Measurements from ENCODE around the gene KIF1A.
"Not testable (repeated sequence)": the region's sequence is repeated elsewhere in the genome, so short reads cannot be mapped to it uniquely, and the experiment has no call there.

KIF1A gene

DNA sequence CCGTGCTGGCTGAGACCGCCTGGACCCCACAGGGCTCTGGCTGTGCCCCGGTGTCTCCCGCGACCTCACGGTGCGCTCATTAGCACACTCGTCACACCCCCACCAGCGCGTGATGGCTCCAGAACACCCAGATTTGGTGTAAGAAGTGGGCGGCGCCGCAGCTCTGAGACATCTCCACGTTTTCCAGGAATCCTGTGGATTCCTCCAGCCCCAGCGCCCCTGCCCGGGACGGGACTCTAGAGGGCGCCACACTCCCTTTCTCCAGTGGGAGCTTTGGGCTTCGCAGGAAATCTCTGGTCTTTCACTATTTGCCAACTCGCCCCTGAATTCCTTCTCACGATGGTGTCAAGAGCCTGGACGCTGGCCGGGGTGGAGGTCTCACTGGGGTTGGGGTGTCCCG, 144.7 kb downstream of the KIF1A start:
- DNase-seq = not testable (repeated sequence)

DNA sequence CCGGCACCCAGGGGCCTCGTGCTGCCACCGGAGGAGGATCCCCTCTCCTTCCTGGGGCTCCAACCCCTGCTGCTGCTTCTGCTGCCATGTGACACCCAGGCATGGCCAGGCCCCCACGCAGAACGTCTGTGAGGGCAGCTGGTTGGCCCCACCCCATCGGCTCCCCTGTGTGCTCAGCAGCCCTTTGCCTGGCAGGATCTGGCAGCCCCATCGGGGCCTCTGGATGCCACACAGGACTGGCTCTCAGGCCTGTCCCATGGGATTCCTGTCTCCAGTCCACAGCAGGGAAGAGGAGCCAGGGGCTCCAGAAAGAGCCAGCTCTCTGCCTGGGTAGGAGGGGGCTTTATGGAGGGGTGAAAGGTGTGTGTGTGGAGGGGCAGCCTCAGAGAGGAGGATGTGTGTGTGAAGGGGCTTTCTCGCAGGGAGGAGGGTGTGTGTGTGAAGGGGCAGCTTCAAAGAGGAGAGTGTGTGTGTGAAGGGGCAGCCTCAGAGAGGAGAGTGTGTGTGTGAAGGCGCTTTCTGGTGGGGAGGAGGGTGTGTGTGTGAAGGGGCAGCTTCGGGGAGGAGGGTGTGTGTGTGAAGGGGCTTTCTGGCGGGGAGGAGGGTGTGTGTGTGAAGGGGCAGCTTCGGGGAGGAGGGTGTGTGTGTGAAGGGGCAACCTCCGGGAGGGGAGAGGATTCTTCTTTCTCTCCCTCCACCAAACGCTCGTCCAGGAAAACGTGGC, 145.4 kb downstream of the KIF1A start:
- peak in 1 of 2 donors; percentile 22 for DNase-seq

DNA sequence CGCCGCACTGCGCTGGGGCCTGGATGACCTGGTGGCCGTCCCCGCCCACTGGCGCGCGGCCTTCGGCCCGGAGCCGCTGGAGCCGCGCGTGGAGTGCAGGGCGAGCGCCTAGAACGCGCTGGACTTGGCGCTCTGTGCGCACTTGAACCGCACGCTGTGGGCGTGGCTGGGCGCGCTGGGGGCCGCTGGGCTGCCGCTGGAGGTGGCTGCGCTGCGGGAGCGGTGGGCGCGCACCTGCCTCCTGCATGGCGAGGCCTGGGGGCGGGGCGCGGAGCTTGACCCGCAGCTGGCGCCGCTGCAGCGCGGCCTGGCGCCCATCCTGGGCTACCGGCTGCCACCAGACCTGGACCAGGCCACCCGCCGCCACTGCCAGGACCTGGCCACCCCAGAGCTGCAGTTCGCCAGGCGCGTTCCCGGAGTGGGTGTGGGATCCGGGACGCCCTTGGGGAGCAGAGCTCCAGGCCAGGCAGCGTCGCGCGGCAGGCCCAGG, 147.3 kb downstream of the KIF1A start:
- DNase-seq = no peak

DNA sequence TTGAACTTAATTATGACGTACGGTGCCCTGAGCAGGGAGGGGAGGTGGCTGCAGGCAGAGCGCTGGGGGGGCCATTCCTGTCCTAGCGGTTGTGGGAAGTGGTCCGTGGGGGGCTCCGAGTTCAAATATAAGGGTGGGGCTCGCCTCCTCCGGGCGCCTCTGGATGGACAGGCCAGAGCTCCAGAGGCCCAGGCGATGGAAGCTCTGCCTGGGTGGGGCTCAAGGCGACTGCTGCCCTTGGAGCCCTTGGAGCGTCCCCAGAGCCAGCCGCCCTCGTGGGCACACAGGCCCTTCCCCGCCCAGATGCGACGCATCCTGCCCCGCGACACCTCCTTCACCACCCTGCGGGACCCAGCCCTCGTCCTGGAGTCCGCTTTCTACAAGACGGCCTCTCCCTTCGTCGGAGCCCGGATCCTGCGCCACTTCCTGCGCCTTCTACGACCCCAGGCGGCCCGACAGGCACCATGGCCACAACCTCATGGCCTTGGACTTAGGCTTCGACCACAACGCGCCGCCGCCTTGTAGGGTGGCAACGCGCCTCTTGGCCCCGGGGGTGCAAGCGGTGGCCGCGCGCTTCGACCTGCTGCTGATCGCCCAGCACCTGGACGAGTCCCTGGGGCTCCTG, 147.8 kb downstream of the KIF1A start:
- no peak for DNase-seq

DNA sequence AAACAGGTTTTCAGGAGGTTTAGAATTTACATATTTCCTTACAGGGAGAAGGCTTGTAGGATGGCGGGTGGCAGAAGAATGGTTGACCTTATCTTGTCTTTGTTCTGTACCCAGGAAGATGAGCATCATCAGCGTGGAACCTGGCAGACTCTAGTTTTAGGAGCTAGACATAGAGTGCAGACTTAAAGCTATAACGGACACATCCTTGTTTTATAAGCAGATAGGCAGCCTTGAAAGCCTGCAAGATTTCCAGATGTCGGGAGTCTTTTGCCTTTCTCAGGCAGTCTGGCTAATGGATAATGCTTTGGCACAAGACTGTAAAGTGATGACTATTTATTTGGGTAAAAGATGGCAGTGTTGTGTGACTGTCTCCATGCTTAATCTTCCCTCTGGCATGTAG, 149.1 kb downstream of the KIF1A start:
- DNase-seq = no peak

DNA sequence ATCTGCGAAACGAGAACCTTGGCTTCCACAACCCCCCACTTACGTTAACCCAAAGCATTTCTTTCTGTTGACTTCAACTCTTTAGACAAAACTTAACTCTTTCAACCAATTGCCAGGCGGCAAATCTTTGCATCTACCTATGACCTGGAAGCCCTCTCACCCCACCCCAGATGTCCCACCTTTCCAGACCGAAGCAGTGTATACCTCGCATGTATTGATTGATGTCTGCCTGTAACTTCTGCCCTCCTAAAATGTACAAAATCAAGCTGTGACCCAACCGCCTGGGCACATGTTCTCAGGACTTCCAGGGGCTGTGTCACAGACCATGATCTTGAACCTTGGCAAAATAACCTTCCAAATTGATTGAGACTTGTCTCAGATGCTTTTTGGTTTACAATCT, 149.6 kb downstream of the KIF1A start:
- no peak for DNase-seq

DNA sequence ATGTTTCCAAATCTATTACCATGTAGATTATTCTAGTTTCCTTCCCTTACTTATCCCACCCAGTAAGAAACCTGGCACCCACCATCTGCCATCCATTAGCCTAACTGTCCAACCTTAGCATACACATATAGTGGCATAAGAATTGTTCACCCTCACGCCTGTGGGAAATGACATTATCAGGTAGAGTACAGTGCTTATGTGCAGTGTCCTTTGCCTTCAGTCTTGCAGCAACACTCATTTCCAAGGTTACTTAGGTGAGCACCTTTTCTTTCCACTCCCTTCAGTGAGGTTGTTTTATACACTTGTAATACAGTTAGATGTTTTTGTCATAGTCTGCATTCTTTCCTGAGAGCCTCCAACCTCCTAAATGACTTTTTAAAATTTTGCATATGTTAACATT, 155.4 kb downstream of the KIF1A start:
- DNase-seq = no peak

Data from CD4-positive, alpha-beta T cell treated with Interferon alpha-2 for 1 hour (primary cell).